ENCODE measurements around the gene TREML4. TPM values are rescaled to one million over a fixed set of nuclear protein-coding genes. Genes with fewer than 3 reads are reported as not detected.
A peak's percentile ranks its signal among the peaks of the same experiment; 100 is the strongest.

TREML4 gene
- total and polyA plus RNA-seq, 9 of the 15 experiments (the other 6 are each of a cell fraction or from before 2014, with no cell fraction given): not detected

GRCh38 chr6:41268478-41268877, 40.3 kb downstream of the TREML4 start (continued):
- TF ChIP-seq E2F5 (CRISPR knock-in tag; IDR thresholded peaks at IDR 0.05) (no peak), ZNF551 (CRISPR knock-in tag; IDR thresholded peaks at IDR 0.05) (no peak), DMBX1 (CRISPR knock-in tag; IDR thresholded peaks at IDR 0.05; ENCODE audit: borderline replicate concordance) (no peak), CBX8 (IDR thresholded peaks at IDR 0.05; ENCODE audit: borderline replicate concordance, extremely low read depth, low read depth, low read length, poor library complexity, severe bottlenecking) (no peak), DNMT1 (IDR thresholded peaks at IDR 0.05) (no peak), RHOXF2B (CRISPR knock-in tag; conservative IDR thresholded peaks at IDR 0.05) (no peak), ZBTB34 (CRISPR knock-in tag; IDR thresholded peaks at IDR 0.05) (no peak), MCM7 (IDR thresholded peaks at IDR 0.05) (no peak), PHB (CRISPR knock-in tag; IDR thresholded peaks at IDR 0.05) (no peak), PML (IDR thresholded peaks at IDR 0.05; ENCODE audit: low read length) (no peak)

GRCh38 chr6:41269166-41269565, 41.0 kb downstream of the TREML4 start:
- no peaks in the 10 kb centered on the region; the same call in 1 of the 2 replicates for H4K20me1 ChIP-seq (replicated peaks; ENCODE audit: control insufficient read depth, insufficient read depth, low read length)
- H3K9ac ChIP-seq (ENCODE audit: insufficient read depth in 1 of 2, low read depth in 2 of 2, low read length in 2 of 2): no peak overlapping the region
- ATAC-seq (no peak), FAIRE-seq (no peak), DNase-seq (ENCODE audit: extremely low read depth in 1 of 4, low spot score in 3 of 4) (no peak)
- CTCF ChIA-PET (ENCODE audit: low intra/inter-chr PET ratio): no interaction called here
- H3K79me2 ChIP-seq (ENCODE audit: control insufficient read depth, insufficient read depth, low read length): no peaks in the 10 kb centered on the region
- no peaks in the 10 kb centered on the region for H3K9me3 ChIP-seq (replicated peaks; ENCODE audit: control insufficient read depth, insufficient read depth, low read depth, low read length)
- no peaks in the 10 kb centered on the region for H3K4me1 ChIP-seq (replicated peaks in 1 of 2; ENCODE audit: control insufficient read depth in 2 of 2, insufficient read depth in 2 of 2, low read length in 2 of 2)
- POLR2A ChIA-PET: interaction anchor here (1.0 kb wide), 1 partner anchor 8 kb away, joined by 3 read pairs; no protein-coding TSS in a partner anchor
- intact Hi-C loops (cut with micrococcal nuclease): no loop called here
- H3K36me3 ChIP-seq (ENCODE audit: control insufficient read depth, insufficient read depth, low read length): no peaks in the 10 kb centered on the region
- H2AFZ ChIP-seq (ENCODE audit: low read depth, low read length): no peak overlapping the region
- H3K4me3 ChIP-seq: no peak overlapping the region
- TF ChIP-seq CEBPG (CRISPR knock-in tag; IDR thresholded peaks at IDR 0.05) (no peak), CEBPG (tag; conservative IDR thresholded peaks at IDR 0.05 in 1 of 2, IDR thresholded peaks at IDR 0.05 in 1 of 2) (0 out of 4 replicates have a peak, but pooled peaks of 1 of the 2 experiments have one; percentile 17), ADNP (tag; IDR thresholded peaks at IDR 0.05) (no peak)
- 0% methylated on average over 2 of the region's 2 CpGs for WGBS (ENCODE audit: insufficient coverage, low coverage, missing lambda C conversion rate)
- no peak overlapping the region for H3K27ac ChIP-seq (ENCODE audit: extremely low read depth, low read depth, low read length)
- BruUV-seq (replicated peaks): no TSS peak
- H3K9me1 ChIP-seq (ENCODE audit: control insufficient read depth, insufficient read depth, low read length): no peaks in the 10 kb centered on the region
- peaks cover 13 to 32% of the 10 kb centered on the region in 2 experiments; a peak in 4 of 5 replicates for H3K27me3 ChIP-seq (ENCODE audit: control insufficient read depth in 2 of 2, insufficient read depth in 2 of 2, low read length in 2 of 2)
- in situ Hi-C loops (cut with MboI): no loop called here
- no peak overlapping the region for H3K4me2 ChIP-seq (ENCODE audit: insufficient read depth, low read length)
